WTC11 (cell line): ENCODE data around the gene ENAH.

Experiments used
- SMAD4 ChIP-seq: sonication (generic); formaldehyde crosslinking; IDR thresholded peaks from 2 replicates; pipeline ENCODE4 v1.8.0; 2022; ENCODE audit warnings: mild to moderate bottlenecking, missing genetic modification reagents
- ZNF232 ChIP-seq: sonication (generic); formaldehyde crosslinking; IDR thresholded peaks from 2 replicates; pipeline ENCODE4 v1.8.0; 2022; ENCODE audit warnings: mild to moderate bottlenecking, missing genetic modification reagents

DNA sequence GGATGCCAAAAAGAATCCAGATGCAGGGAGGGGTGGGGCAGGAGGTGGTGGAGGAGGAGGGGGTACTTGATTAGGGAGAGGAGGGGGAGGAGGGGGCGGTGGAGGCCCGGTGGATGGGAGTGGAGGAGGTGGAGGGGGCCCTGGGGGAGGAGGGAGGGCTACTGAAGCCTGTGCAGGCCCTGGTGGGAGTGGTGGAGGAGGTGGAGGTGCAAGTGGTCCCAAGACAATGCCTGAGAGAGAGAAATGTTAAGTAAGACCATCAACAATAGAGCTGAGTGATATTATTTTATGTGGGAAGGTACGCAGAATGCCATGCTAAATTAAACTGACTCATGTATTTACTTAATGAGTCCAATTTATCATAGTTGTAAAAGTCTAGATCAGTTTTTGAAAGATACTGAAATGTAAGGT is 138.2 kb downstream of the ENAH start:
- no peak for TF ChIP-seq ZNF232
- TF ChIP-seq SMAD4, result no peak
